ENCODE results near the gene CCNB1IP1. TPM values are rescaled to one million over a fixed set of nuclear protein-coding genes. Genes with fewer than 3 reads are reported as not detected.
"Not testable (repeated sequence)": the region's sequence is repeated elsewhere in the genome, so short reads cannot be mapped to it uniquely, and the experiment has no call there.

The CCNB1IP1 gene
- total and polyA plus RNA-seq, 8 donors, result 17.4 to 55.3 (median 30.9) TPM

GRCh38 chr14:20377171-20377570 lies 44.1 kb upstream of the CCNB1IP1 start:
- ATAC-seq (peak in 1 of 4 donors; percentile 22), DNase-seq (no peak), FAIRE-seq (no peak)
- H3K4me1 ChIP-seq, result no peaks in the 10 kb centered on the region
- 92 to 98% methylated on average over 2 of the region's 2 CpGs for WGBS, 2 donors
- no peak for TF ChIP-seq CTCF (IDR thresholded peaks at IDR 0.05)
- H3K9me3 ChIP-seq, result no peaks in the 10 kb centered on the region
- peaks cover 0 to 64% (median 28%) of the 10 kb centered on the region in 3 donors for H3K36me3 ChIP-seq
- intact Hi-C loops (cut with DNase I), result no loop called here
- H3K27ac ChIP-seq, result no peak overlapping the region
- H3K27me3 ChIP-seq, result no peaks in the 10 kb centered on the region
- H3K4me3 ChIP-seq, result no peak overlapping the region

GRCh38 chr14:20376071-20376588 lies 43.1 kb upstream of the CCNB1IP1 start:
- Histone ChIP-seq H3K4me3 (no peak overlapping the region), H3K36me3 (peaks cover 0 to 62% (median 28%) of the 10 kb centered on the region in 3 donors), H3K27ac (no peak overlapping the region), H3K4me1 (no peaks in the 10 kb centered on the region), H3K9me3 (no peaks in the 10 kb centered on the region), H3K27me3 (no peaks in the 10 kb centered on the region)
- TF ChIP-seq CTCF (IDR thresholded peaks at IDR 0.05), result no peak
- ATAC-seq (peak in 1 of 4 donors; percentile 48), DNase-seq (no peak), FAIRE-seq (no peak)
- intact Hi-C loops (cut with DNase I), result no loop called here
- WGBS, 2 donors, result 90 to 94% methylated on average over 12 of the region's 12 CpGs

GRCh38 chr14:20375471-20375870 lies 42.4 kb upstream of the CCNB1IP1 start:
- TF ChIP-seq CTCF (IDR thresholded peaks at IDR 0.05), result no peak
- WGBS, 2 donors, result 28 to 49% methylated on average over 3 of the region's 3 CpGs

GRCh38 chr14:20372796-20373195 lies 39.7 kb upstream of the CCNB1IP1 start:
- DNase-seq, result no peak
- intact Hi-C loops (cut with DNase I), result no loop called here
- no peak overlapping the region for H3K27ac ChIP-seq
- no peak for TF ChIP-seq CTCF (IDR thresholded peaks at IDR 0.05)
- H3K4me3 ChIP-seq, result no peak overlapping the region
- H3K4me1 ChIP-seq, result no peaks in the 10 kb centered on the region
- no peak for FAIRE-seq
- no peaks in the 10 kb centered on the region for H3K27me3 ChIP-seq
- ATAC-seq, result no peak
- peaks cover 0 to 60% (median 20%) of the 10 kb centered on the region in 3 donors for H3K36me3 ChIP-seq
- 86 to 92% methylated on average over 5 of the region's 5 CpGs for WGBS, 2 donors
- H3K9me3 ChIP-seq, result no peaks in the 10 kb centered on the region

More at GRCh38 chr14:20375471-20375870, 42.4 kb upstream of the CCNB1IP1 start:
- intact Hi-C loops (cut with DNase I), result no loop called here
- Histone ChIP-seq H3K9me3 (no peaks in the 10 kb centered on the region), H3K36me3 (peaks cover 0 to 63% (median 28%) of the 10 kb centered on the region in 3 donors), H3K4me3 (no peak overlapping the region), H3K27ac (no peak overlapping the region), H3K27me3 (no peaks in the 10 kb centered on the region), H3K4me1 (no peaks in the 10 kb centered on the region)
- FAIRE-seq (no peak), ATAC-seq (peak in 1 of 4 donors; percentile 46), DNase-seq (no peak)

- no peaks in the 10 kb centered on the region for H3K4me1 ChIP-seq
- intact Hi-C loops (cut with DNase I), result no loop called here
- H3K27me3 ChIP-seq, result no peaks in the 10 kb centered on the region
- H3K9me3 ChIP-seq, result no peaks in the 10 kb centered on the region
- no peak for DNase-seq
- ATAC-seq, result no peak
- H3K4me3 ChIP-seq, result no peak overlapping the region
- H3K36me3 ChIP-seq, result peaks cover 7 to 28% (median 7%) of the 10 kb centered on the region in 3 donors
- no peak for TF ChIP-seq CTCF (IDR thresholded peaks at IDR 0.05)
- no peak for FAIRE-seq
- no peak overlapping the region for H3K27ac ChIP-seq
Observed at GRCh38 chr14:20365928-20366327, 32.8 kb upstream of the CCNB1IP1 start.

- 81 to 91% methylated on average over 3 of the region's 3 CpGs for WGBS, 2 donors
Observed at GRCh38 chr14:20358474-20358873, 25.4 kb upstream of the CCNB1IP1 start.

More at GRCh38 chr14:20358474-20358873, 25.4 kb upstream of the CCNB1IP1 start:
- H3K27ac ChIP-seq; H3K27me3 ChIP-seq; FAIRE-seq; DNase-seq; H3K9me3 ChIP-seq; H3K4me3 ChIP-seq; intact Hi-C loops (cut with DNase I); ATAC-seq; H3K4me1 ChIP-seq: not testable (repeated sequence)
- peaks cover 3 to 29% (median 10%) of the 10 kb centered on the region in 3 donors for H3K36me3 ChIP-seq

Measured in pancreas (tissue), 10 donors.